ENCODE data around the gene NIN.

Gene NIN

DNA sequence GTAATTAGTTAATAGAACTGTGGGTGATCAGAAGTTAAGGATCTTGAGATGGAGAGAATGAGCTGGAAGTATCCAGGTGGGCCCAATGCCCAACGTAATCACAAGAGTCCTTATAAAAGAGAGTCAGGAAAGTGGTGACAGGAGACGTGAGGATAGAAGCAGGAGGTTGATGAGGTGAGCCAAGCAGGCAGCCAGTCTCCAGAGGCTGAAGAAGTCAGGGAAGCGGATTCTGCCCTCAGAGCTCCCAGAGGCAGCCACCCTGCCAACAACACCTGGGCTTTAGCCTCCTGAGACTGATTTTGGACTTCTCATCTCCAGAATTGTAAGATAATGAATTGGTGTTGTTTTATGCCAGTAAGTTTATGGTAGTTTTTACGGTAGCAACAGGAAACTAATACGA is 152.8 kb downstream of the NIN start:
- H3K27me3 ChIP-seq (ENCODE audit: control insufficient read depth, insufficient read depth, low read length) = no peaks in the 10 kb centered on the region
- no peak overlapping the region for H3K27ac ChIP-seq (ENCODE audit: low read length)
- H3K36me3 ChIP-seq (ENCODE audit: control insufficient read depth, insufficient read depth, low read length) = no peaks in the 10 kb centered on the region
- WGBS (ENCODE audit: insufficient coverage, insufficient read length) = 100% methylated on average over 2 of the region's 5 CpGs
- no peaks in the 10 kb centered on the region for H3K4me1 ChIP-seq (ENCODE audit: control insufficient read depth, insufficient read depth, low read length)
- no peaks in the 10 kb centered on the region for H3K9me3 ChIP-seq (ENCODE audit: control insufficient read depth, insufficient read depth, low read length)
- no peak overlapping the region for H3K4me3 ChIP-seq (ENCODE audit: low read length)
- DNase-seq (ENCODE audit: low read depth, low spot score) = no peak

- H3K27me3 ChIP-seq (ENCODE audit: control insufficient read depth, insufficient read depth, low read length) = no peaks in the 10 kb centered on the region
- no peak overlapping the region for H3K27ac ChIP-seq (ENCODE audit: low read length)
- H3K4me3 ChIP-seq (ENCODE audit: low read length) = no peak overlapping the region
- H3K9me3 ChIP-seq (ENCODE audit: control insufficient read depth, insufficient read depth, low read length) = no peaks in the 10 kb centered on the region
- no peaks in the 10 kb centered on the region for H3K36me3 ChIP-seq (ENCODE audit: control insufficient read depth, insufficient read depth, low read length)
- H3K4me1 ChIP-seq (ENCODE audit: control insufficient read depth, insufficient read depth, low read length) = no peaks in the 10 kb centered on the region
- no peak for DNase-seq (ENCODE audit: low read depth, low spot score)
- WGBS (ENCODE audit: insufficient coverage, insufficient read length) = 100% methylated on average over 2 of the region's 5 CpGs
Observed at GRCh38 chr14:50677527-50678063, 153.4 kb downstream of the NIN start.

GRCh38 chr14:50676814-50677516 is 154.0 kb downstream of the NIN start:
- Histone ChIP-seq H3K4me3 (ENCODE audit: low read length) (no peak overlapping the region), H3K36me3 (ENCODE audit: control insufficient read depth, insufficient read depth, low read length) (no peaks in the 10 kb centered on the region), H3K9me3 (ENCODE audit: control insufficient read depth, insufficient read depth, low read length) (no peaks in the 10 kb centered on the region), H3K27ac (ENCODE audit: low read length) (no peak overlapping the region), H3K4me1 (ENCODE audit: control insufficient read depth, insufficient read depth, low read length) (no peaks in the 10 kb centered on the region), H3K27me3 (ENCODE audit: control insufficient read depth, insufficient read depth, low read length) (no peaks in the 10 kb centered on the region)
- WGBS (ENCODE audit: insufficient coverage, insufficient read length) = no CpG with 5 or more reads among the region's 7 CpGs
- DNase-seq (ENCODE audit: low read depth, low spot score) = no peak

GRCh38 chr14:50675597-50675996 is 155.4 kb downstream of the NIN start:
- no peaks in the 10 kb centered on the region for H3K27me3 ChIP-seq (ENCODE audit: control insufficient read depth, insufficient read depth, low read length)
- no peaks in the 10 kb centered on the region for H3K36me3 ChIP-seq (ENCODE audit: control insufficient read depth, insufficient read depth, low read length)
- DNase-seq (ENCODE audit: low read depth, low spot score) = no peak
- no peaks in the 10 kb centered on the region for H3K9me3 ChIP-seq (ENCODE audit: control insufficient read depth, insufficient read depth, low read length)
- WGBS (ENCODE audit: insufficient coverage, insufficient read length) = no CpG with 5 or more reads among the region's 2 CpGs
- H3K4me1 ChIP-seq (ENCODE audit: control insufficient read depth, insufficient read depth, low read length) = no peaks in the 10 kb centered on the region
- H3K4me3 ChIP-seq (ENCODE audit: low read length) = no peak overlapping the region
- no peak overlapping the region for H3K27ac ChIP-seq (ENCODE audit: low read length)

- WGBS (ENCODE audit: insufficient coverage, insufficient read length) = no CpG with 5 or more reads among the region's 6 CpGs
- Histone ChIP-seq H3K9me3 (ENCODE audit: control insufficient read depth, insufficient read depth, low read length) (no peaks in the 10 kb centered on the region), H3K4me1 (ENCODE audit: control insufficient read depth, insufficient read depth, low read length) (peaks cover 4% of the 10 kb centered on the region; the same call in 1 of the 2 replicates), H3K27ac (ENCODE audit: low read length) (no peak overlapping the region), H3K36me3 (ENCODE audit: control insufficient read depth, insufficient read depth, low read length) (no peaks in the 10 kb centered on the region), H3K4me3 (ENCODE audit: low read length) (no peak overlapping the region), H3K27me3 (ENCODE audit: control insufficient read depth, insufficient read depth, low read length) (no peaks in the 10 kb centered on the region)
- no peak for DNase-seq (ENCODE audit: low read depth, low spot score)
Observed at GRCh38 chr14:50670866-50671256, 160.1 kb downstream of the NIN start.

DNA sequence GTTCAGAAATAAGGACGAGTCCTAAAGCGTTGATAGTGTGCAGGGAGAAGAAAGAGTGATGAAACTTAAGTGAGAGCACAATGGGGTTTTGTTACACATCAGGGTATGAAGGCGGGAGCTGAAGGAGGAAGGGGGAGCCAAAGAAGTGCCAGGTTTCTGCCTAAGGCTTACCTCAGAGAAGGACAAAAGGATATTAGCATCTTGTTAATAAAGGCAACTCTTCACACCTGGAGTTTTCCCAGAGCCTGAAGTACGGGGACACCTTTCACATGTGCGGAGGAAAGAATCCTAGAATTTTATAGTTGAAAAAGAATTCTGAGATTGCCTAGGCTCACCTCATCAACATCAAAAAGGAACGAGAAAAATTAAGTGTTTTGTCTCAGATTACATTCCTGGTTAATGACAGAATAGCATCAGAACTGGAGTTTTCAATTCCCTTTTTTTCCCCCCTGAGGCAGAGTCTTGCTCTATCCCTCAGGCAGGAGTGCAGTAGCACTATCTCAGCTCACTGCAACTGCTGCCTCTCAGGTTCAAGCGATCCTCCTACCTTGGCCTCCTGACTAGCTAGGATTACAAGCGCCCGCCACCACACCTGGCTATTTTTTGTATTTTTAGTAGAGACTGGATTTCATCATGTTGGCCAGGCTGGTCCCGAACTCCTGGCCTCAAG is 160.6 kb downstream of the NIN start:
- DNase-seq (ENCODE audit: low read depth, low spot score) = no peak
- no peak overlapping the region for H3K4me3 ChIP-seq (ENCODE audit: low read length)
- H3K36me3 ChIP-seq (ENCODE audit: control insufficient read depth, insufficient read depth, low read length) = no peaks in the 10 kb centered on the region
- no peaks in the 10 kb centered on the region for H3K27me3 ChIP-seq (ENCODE audit: control insufficient read depth, insufficient read depth, low read length)
- no peak overlapping the region for H3K27ac ChIP-seq (ENCODE audit: low read length)
- no CpG with 5 or more reads among the region's 10 CpGs for WGBS (ENCODE audit: insufficient coverage, insufficient read length)
- H3K9me3 ChIP-seq (ENCODE audit: control insufficient read depth, insufficient read depth, low read length) = no peaks in the 10 kb centered on the region
- H3K4me1 ChIP-seq (ENCODE audit: control insufficient read depth, insufficient read depth, low read length) = peaks cover 4% of the 10 kb centered on the region; the same call in 1 of the 2 replicates
